Ramos (cell line): ENCODE results near the gene PCDHA10.
"Not testable (repeated sequence)": the region's sequence is repeated elsewhere in the genome, so short reads cannot be mapped to it uniquely, and the experiment has no call there.

Source experiments
- in situ Hi-C: fragments of 300-500 bp; cut with MboI; formaldehyde crosslinking; loops from one replicate; pipeline ENCODE4 v1.14.3; 2022; ENCODE audit warnings: low sequenced_read_pairs; ENCODE audit not compliant: unreplicated experiment

Gene PCDHA10

GRCh38 chr5:140855772-140856674, at the start of gene PCDHA10:
PCDHA10 (plus strand) TSS chr5:140855897; CDS start chr5:140856049, 152 bp downstream.
- in situ Hi-C loops, result loop anchor here (10.0 kb wide), 1 partner anchor 189 kb away; no protein-coding TSS in a partner anchor

- in situ Hi-C loops, result no loop called here
Measured at GRCh38 chr5:140806834-140807775, 48.6 kb upstream of the PCDHA10 start, which contains the start of gene PCDHA4. PCDHA4 (plus strand) TSS chr5:140807068.

- in situ Hi-C loops, result not testable (repeated sequence)
Measured at GRCh38 chr5:140808241-140808888, 47.3 kb upstream of the PCDHA10 start.

- in situ Hi-C loops, result no loop called here
Measured at GRCh38 chr5:140808889-140809291, 46.8 kb upstream of the PCDHA10 start.

- in situ Hi-C loops, result no loop called here
Measured at GRCh38 chr5:140821375-140822280, 34.1 kb upstream of the PCDHA10 start, which contains the start of gene PCDHA5. PCDHA5 (plus strand) TSS chr5:140821613.

- in situ Hi-C loops, result no loop called here
Measured at GRCh38 chr5:140822281-140822629, 33.4 kb upstream of the PCDHA10 start.

GRCh38 chr5:140822969-140823368, 32.7 kb upstream of the PCDHA10 start:
- in situ Hi-C loops, result not testable (repeated sequence)

GRCh38 chr5:140823475-140823874, 32.2 kb upstream of the PCDHA10 start:
- in situ Hi-C loops, result no loop called here

- in situ Hi-C loops, result no loop called here
Measured at GRCh38 chr5:140827704-140828361, 27.9 kb upstream of the PCDHA10 start, which contains the start of gene PCDHA6. PCDHA6 (plus strand) TSS chr5:140827960; CDS start chr5:140828092, 132 bp downstream.

GRCh38 chr5:140828362-140828737, 27.3 kb upstream of the PCDHA10 start:
- in situ Hi-C loops, result no loop called here

- in situ Hi-C loops, result not testable (repeated sequence)
Measured at GRCh38 chr5:140829511-140830501, 25.9 kb upstream of the PCDHA10 start.

- in situ Hi-C loops, result no loop called here
Measured at GRCh38 chr5:140833993-140834392, 21.7 kb upstream of the PCDHA10 start, which contains the start of gene PCDHA7. PCDHA7 (plus strand) TSS chr5:140834269; CDS start chr5:140834384, 115 bp downstream.

- in situ Hi-C loops, result not testable (repeated sequence)
Measured at GRCh38 chr5:140834439-140835008, 21.2 kb upstream of the PCDHA10 start.

GRCh38 chr5:140835622-140836510, 19.8 kb upstream of the PCDHA10 start:
- in situ Hi-C loops, result no loop called here

GRCh38 chr5:140840978-140841962, 14.4 kb upstream of the PCDHA10 start, which contains the start of gene PCDHA8:
PCDHA8 (plus strand) TSS chr5:140841187; CDS start chr5:140841322, 135 bp downstream.
- in situ Hi-C loops, result no loop called here
